PC-9 (cell line): Measurements from ENCODE around the gene ANXA9. TPM values are rescaled to one million over a fixed set of nuclear protein-coding genes. Genes with fewer than 3 reads are reported as not detected.
A peak's percentile ranks its signal among the peaks of the same experiment; 100 is the strongest.

Experiments
- BruUV-seq: library from RNA; stranded (reverse); fragments of 400-500 nt; replicated peaks from 2 replicates; lab custom pipeline; 2021; lab: Mats Ljungman, UMichigan
- CTCF ChIA-PET: fragments of 300-600 bp; sonication (Branson Sonifier 250); formaldehyde crosslinking; loops from one replicate; lab custom pipeline; 2022; ENCODE audit warnings: antibody characterized with exemption; lab: Charles Lee
- POLR2A ChIA-PET: fragments of 300-600 bp; sonication (Branson Sonifier 250); formaldehyde crosslinking; loops from one replicate; lab custom pipeline; 2022; ENCODE audit warnings: antibody characterized with exemption; ENCODE audit not compliant: unreplicated experiment; lab: Charles Lee
- DNase-seq, 2 experiments: peaks; one replicate each; pipeline versions ENCODE4 v3.0.0 to v3.0.0-alpha.2; 2015 to 2022; ENCODE audit warnings: mixed read lengths in 1 of 2
- H2AFZ ChIP-seq: fragments of 200-600 bp; sonication (generic); 2 replicates; pipeline ENCODE4 v1.8.1; 2017; ENCODE audit warnings: antibody characterized with exemption
- H3F3A ChIP-seq: fragments of 200-600 bp; sonication (generic); 2 replicates; pipeline ENCODE4 v1.8.1; 2017; ENCODE audit warnings: antibody characterized with exemption, mild to moderate bottlenecking, low read depth; ENCODE audit not compliant: insufficient read depth
- H3K27ac ChIP-seq: fragments of 200-600 bp; sonication (generic); 2 replicates; pipeline ENCODE4 v1.6.1; 2016; ENCODE audit warnings: mixed run types
- H3K27me3 ChIP-seq: fragments of 200-600 bp; sonication (generic); 2 replicates; pipeline ENCODE4 v1.6.1; 2016; ENCODE audit warnings: low read depth, mixed run types; ENCODE audit not compliant: insufficient read depth
- H3K36me3 ChIP-seq: fragments of 200-600 bp; sonication (generic); 2 replicates; pipeline ENCODE4 v1.6.1; 2016; ENCODE audit warnings: low read depth, mixed run types
- H3K4me1 ChIP-seq: fragments of 200-600 bp; sonication (generic); replicated peaks from 2 replicates; pipeline ENCODE4 v1.6.1; 2016; ENCODE audit warnings: mixed run types; ENCODE audit not compliant: insufficient read depth
- H3K4me2 ChIP-seq: fragments of 200-600 bp; sonication (generic); 2 replicates; pipeline ENCODE4 v1.6.1; 2017; ENCODE audit warnings: mixed run types
- H3K4me3 ChIP-seq: fragments of 200-600 bp; sonication (generic); 2 replicates; pipeline ENCODE4 v1.6.1; 2016; ENCODE audit warnings: mixed run types
- H3K79me2 ChIP-seq: fragments of 200-600 bp; sonication (generic); 2 replicates; pipeline ENCODE4 v1.6.1; 2017; ENCODE audit warnings: low read depth, mixed run types
- H3K9me2 ChIP-seq: fragments of 200-600 bp; sonication (generic); 2 replicates; pipeline ENCODE4 v1.8.1; 2017; ENCODE audit warnings: mild to moderate bottlenecking; ENCODE audit not compliant: insufficient read depth
- H3K9me3 ChIP-seq: fragments of 200-600 bp; sonication (generic); 2 replicates; pipeline ENCODE4 v1.8.1; 2016; ENCODE audit warnings: low read depth; ENCODE audit not compliant: insufficient read depth
- H4K20me1 ChIP-seq: fragments of 200-600 bp; sonication (generic); 2 replicates; pipeline ENCODE4 v1.8.1; 2017; ENCODE audit not compliant: insufficient read depth
- EZH2 ChIP-seq: fragments of 200-600 bp; sonication (generic); IDR thresholded peaks from 2 replicates; pipeline ENCODE4 v1.8.0; 2017; ENCODE audit warnings: antibody characterized with exemption, low read depth
- intact Hi-C: fragments of 100-400 bp; cut with micrococcal nuclease; formaldehyde crosslinking; loops from one replicate; pipeline ENCODE4 v1.10.0; 2022; ENCODE audit not compliant: unreplicated experiment
- total RNA-seq: library from RNA; stranded (reverse); gene quantifications from 2 replicates; pipeline ENCODE4 v1.2.3, GENCODE V29; 2021
- TF ChIP-seq, protein P1 (sequence below): fragments of 200-600 bp; sonication (generic); conservative IDR thresholded peaks from 2 replicates; pipeline ENCODE4 v1.6.1; 2017; ENCODE audit warnings: mixed run types, antibody characterized with exemption, mild to moderate bottlenecking, moderate library complexity

The ANXA9 gene
- total RNA-seq, 1 experiment from 2014 or later, result 10.6 TPM

DNA sequence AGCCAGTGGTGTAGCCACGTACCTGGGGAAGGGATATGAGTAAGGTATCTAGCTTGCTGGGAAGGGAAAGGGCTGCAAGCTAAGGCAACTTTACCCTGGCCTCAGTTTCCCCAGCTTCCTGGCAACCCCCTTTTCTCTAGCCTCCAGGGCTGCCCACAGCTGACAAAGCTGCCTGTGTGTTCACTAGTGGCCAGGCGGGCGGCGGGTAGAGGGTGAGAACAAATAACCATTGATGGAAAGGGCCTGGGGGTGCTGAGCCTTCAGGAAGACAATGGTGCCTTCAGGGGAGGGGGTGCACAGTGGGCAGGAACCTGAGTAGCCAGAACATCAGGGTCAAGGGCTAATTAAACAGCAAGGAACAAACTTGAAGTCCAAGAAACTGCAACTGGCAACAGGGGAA is 13.6 kb upstream of the ANXA9 start:
- POLR2A ChIA-PET, result interaction anchor here (0.6 kb wide), 1 partner anchor 11 kb away, joined by 16 read pairs; no protein-coding TSS in a partner anchor
- BruUV-seq, result no TSS peak
- peaks cover 28% of the 10 kb centered on the region for H3K36me3 ChIP-seq

DNA sequence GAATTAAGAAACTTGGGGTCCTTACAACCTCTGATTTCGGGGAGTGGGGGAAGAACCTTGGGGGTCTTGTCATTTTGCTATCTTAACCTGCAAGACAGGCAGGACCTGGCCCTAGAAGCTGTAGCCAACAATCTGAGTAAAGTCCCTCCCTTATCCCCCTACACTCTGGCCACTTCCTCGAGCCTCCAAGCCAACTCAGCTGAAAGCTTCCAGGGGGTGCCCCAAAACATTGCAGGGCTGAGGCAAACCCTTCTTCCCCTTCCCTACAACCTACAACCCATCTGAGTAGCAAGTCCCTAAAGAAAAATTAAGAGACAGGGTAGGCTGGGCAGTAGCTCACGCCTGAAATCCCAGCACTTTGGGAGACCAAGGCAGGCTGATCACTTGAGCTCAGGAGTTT is 12.5 kb upstream of the ANXA9 start:
- Histone ChIP-seq H4K20me1 (0 out of 2 replicates have a peak, but pooled peaks cover 8% of the 10 kb centered on the region), H3K9me2 (no peaks in the 10 kb centered on the region), H3K27me3 (no peaks in the 10 kb centered on the region), H3K79me2 (peaks cover 48% of the 10 kb centered on the region), H3K4me3 (no peak overlapping the region), H2AFZ (no peak overlapping the region), H3K27ac (no peak overlapping the region), H3K36me3 (peaks cover 19% of the 10 kb centered on the region), H3K4me2 (no peak overlapping the region), H3F3A (peaks cover 14% of the 10 kb centered on the region), H3K4me1 (peaks cover 25% of the 10 kb centered on the region), H3K9me3 (no peaks in the 10 kb centered on the region)
- intact Hi-C loops, result loop anchor here (10.0 kb wide), 2 partner anchors 345 to 715 kb away; partner anchors contain the start of genes CA14 and ENSA
- ChIA-PET POLR2A (interaction anchor here (0.5 to 0.6 kb wide), 2 partner anchors 36 to 332 kb away, joined by 3 to 6 read pairs; no protein-coding TSS in a partner anchor), CTCF (interaction anchor here (0.7 kb wide), 1 partner anchor 282 kb away, joined by 6 read pairs; no protein-coding TSS in a partner anchor)
- BruUV-seq, result no TSS peak
- no peak for DNase-seq
- no peak for TF ChIP-seq EZH2
- TF ChIP-seq, protein P1, sequence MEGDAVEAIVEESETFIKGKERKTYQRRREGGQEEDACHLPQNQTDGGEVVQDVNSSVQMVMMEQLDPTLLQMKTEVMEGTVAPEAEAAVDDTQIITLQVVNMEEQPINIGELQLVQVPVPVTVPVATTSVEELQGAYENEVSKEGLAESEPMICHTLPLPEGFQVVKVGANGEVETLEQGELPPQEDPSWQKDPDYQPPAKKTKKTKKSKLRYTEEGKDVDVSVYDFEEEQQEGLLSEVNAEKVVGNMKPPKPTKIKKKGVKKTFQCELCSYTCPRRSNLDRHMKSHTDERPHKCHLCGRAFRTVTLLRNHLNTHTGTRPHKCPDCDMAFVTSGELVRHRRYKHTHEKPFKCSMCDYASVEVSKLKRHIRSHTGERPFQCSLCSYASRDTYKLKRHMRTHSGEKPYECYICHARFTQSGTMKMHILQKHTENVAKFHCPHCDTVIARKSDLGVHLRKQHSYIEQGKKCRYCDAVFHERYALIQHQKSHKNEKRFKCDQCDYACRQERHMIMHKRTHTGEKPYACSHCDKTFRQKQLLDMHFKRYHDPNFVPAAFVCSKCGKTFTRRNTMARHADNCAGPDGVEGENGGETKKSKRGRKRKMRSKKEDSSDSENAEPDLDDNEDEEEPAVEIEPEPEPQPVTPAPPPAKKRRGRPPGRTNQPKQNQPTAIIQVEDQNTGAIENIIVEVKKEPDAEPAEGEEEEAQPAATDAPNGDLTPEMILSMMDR, result no peak

More for the DNA sequence above, 13.6 kb upstream of the ANXA9 start:
- Histone ChIP-seq H3K27me3 (no peaks in the 10 kb centered on the region), H2AFZ (no peak overlapping the region), H3F3A (peaks cover 21% of the 10 kb centered on the region), H4K20me1 (0 out of 2 replicates have a peak, but pooled peaks cover 8% of the 10 kb centered on the region), H3K79me2 (peaks cover 42% of the 10 kb centered on the region), H3K4me1 (peaks cover 23% of the 10 kb centered on the region), H3K4me2 (no peak overlapping the region), H3K9me3 (no peaks in the 10 kb centered on the region), H3K4me3 (no peak overlapping the region), H3K27ac (no peak overlapping the region), H3K9me2 (no peaks in the 10 kb centered on the region)
- CTCF ChIA-PET, result interaction anchor here (0.5 kb wide), 2 partner anchors 144 to 723 kb away, joined by 3 to 8 read pairs; no protein-coding TSS in a partner anchor
- no peak for DNase-seq
- no peak for TF ChIP-seq EZH2
- TF ChIP-seq, protein P1, result no peak
- intact Hi-C loops, result no loop called here

DNA sequence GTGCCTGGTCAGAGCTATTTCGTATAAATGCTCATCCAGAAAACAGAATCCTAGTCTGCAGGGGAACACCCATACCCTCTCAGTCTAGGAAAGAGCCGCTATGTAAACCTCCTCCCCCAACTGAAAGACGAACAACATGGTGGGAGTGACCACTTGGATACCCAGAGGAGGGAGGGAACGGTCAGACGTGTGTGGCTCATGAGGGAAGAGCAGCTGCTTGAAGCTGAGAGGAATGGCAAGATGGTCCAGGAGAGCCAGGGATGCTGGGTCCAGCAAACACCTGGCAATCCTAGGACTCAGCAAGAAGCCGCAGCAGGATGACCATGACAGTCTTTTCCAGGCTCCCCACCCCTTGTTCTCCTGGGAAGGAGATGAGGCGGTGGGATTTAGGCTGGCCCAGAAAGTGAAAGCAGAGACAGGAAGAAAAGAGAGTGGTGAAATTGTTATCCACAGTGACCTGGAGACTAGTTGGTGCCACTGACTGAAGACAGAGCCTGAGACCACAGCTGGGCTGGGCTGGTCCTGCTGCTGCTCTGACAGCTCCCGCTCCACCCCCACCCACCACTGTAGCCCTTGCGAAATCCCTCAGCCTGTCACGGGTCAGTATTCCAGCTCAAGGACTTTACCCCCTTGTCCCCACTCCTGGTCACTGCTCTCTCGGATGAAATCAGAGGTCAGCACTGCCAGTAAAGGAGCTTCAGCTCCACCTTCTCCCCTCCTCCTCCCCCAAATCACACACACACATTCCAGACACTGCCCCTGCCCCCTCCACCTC is 11.1 kb upstream of the ANXA9 start:
- Histone ChIP-seq H2AFZ (no peak overlapping the region), H3K4me1 (peaks cover 33% of the 10 kb centered on the region), H3K36me3 (peaks cover 12% of the 10 kb centered on the region), H4K20me1 (0 out of 2 replicates have a peak, but pooled peaks cover 8% of the 10 kb centered on the region), H3K9me2 (no peaks in the 10 kb centered on the region), H3K9me3 (no peaks in the 10 kb centered on the region), H3K79me2 (peaks cover 48% of the 10 kb centered on the region), H3K4me3 (no peak overlapping the region), H3F3A (peaks cover 13% of the 10 kb centered on the region), H3K4me2 (peak overlapping the region; percentile 10; the same call in 1 of the 2 replicates), H3K27me3 (no peaks in the 10 kb centered on the region), H3K27ac (no peak overlapping the region)
- TF ChIP-seq, protein P1, result no peak
- TF ChIP-seq EZH2, result no peak
- ChIA-PET CTCF (no interaction called here), POLR2A (interaction anchor here (0.6 to 0.8 kb wide), 3 partner anchors 8 to 442 kb away, joined by 5 to 12 read pairs (median 9); no protein-coding TSS in a partner anchor)
- DNase-seq, result no peak
- intact Hi-C loops, result loop anchor here (1.0 to 10.0 kb wide), 3 partner anchors 11 to 716 kb away; partner anchors contain the start of genes ANXA9, CA14 and ENSA
- BruUV-seq, result no TSS peak
